ENCODE measurements around the gene PHLDB1. TPM values are rescaled to one million over a fixed set of nuclear protein-coding genes. Genes with fewer than 3 reads are reported as not detected.

PHLDB1 gene
- total RNA-seq, 1 donor from 2014 or later: 179 TPM

GRCh38 chr11:118608360-118609227 is 1.2 kb downstream of the PHLDB1 start:
- FAIRE-seq (no peak), DNase-seq (ENCODE audit: low read depth) (peak; percentile 72)
- Histone ChIP-seq H3K27ac (ENCODE audit: low read depth, low read length) (peak overlapping the region; percentile 93), H3K27me3 (ENCODE audit: insufficient read depth, low read length) (no peaks in the 10 kb centered on the region), H3K9ac (ENCODE audit: low read length) (peak overlapping the region; percentile 97), H3K4me2 (ENCODE audit: low read length) (peak overlapping the region; percentile 94), H3K4me1 (ENCODE audit: insufficient read depth, low read length) (peaks cover 65% of the 10 kb centered on the region), H3K4me3 (ENCODE audit: insufficient read depth, low read depth, low read length) (peak overlapping the region; percentile 77), H4K20me1 (ENCODE audit: insufficient read depth, low read length) (peaks cover 16% of the 10 kb centered on the region), H3K36me3 (ENCODE audit: insufficient read depth, low read length) (no peaks in the 10 kb centered on the region), H3K9me3 (ENCODE audit: insufficient read depth, low read depth, low read length) (no peaks in the 10 kb centered on the region), H2AFZ (ENCODE audit: low read depth, low read length) (peak overlapping the region; percentile 51), H3K79me2 (ENCODE audit: insufficient read depth, low read length) (peaks cover 49% of the 10 kb centered on the region)
- H3K4me1 Mint-ChIP-seq (ENCODE audit: low read depth, unreplicated experiment): peaks cover 55% of the 10 kb centered on the region
- H3K27me3 Mint-ChIP-seq (ENCODE audit: low read depth, unreplicated experiment): no peaks in the 10 kb centered on the region
- H3K36me3 Mint-ChIP-seq (ENCODE audit: low read depth, unreplicated experiment): peaks cover 3% of the 10 kb centered on the region
- TF ChIP-seq EZH2 (IDR thresholded peaks at IDR 0.05; ENCODE audit: insufficient read depth, low read length) (no peak), CTCF (IDR thresholded peaks at IDR 0.05; ENCODE audit: insufficient read depth, low read depth, low read length) (no peak)
- peak overlapping the region; percentile 90 for H3K27ac Mint-ChIP-seq (ENCODE audit: unreplicated experiment)
- peak overlapping the region; percentile 91 for H3K4me3 Mint-ChIP-seq (ENCODE audit: unreplicated experiment)
- H3K9me3 Mint-ChIP-seq (ENCODE audit: unreplicated experiment): no peaks in the 10 kb centered on the region

- Histone ChIP-seq H3K4me3 (ENCODE audit: insufficient read depth, low read depth, low read length) (peak overlapping the region; percentile 77), H2AFZ (ENCODE audit: low read depth, low read length) (peak overlapping the region; percentile 29)
- peak overlapping the region; percentile 90 for H3K27ac Mint-ChIP-seq (ENCODE audit: unreplicated experiment)
Observed at GRCh38 chr11:118609380-118610224, 2.2 kb downstream of the PHLDB1 start.

More at GRCh38 chr11:118609380-118610224, 2.2 kb downstream of the PHLDB1 start:
- Histone ChIP-seq H3K4me1 (ENCODE audit: insufficient read depth, low read length) (peaks cover 63% of the 10 kb centered on the region), H3K27ac (ENCODE audit: low read depth, low read length) (peak overlapping the region; percentile 93), H3K9ac (ENCODE audit: low read length) (peak overlapping the region; percentile 97), H4K20me1 (ENCODE audit: insufficient read depth, low read length) (peaks cover 16% of the 10 kb centered on the region), H3K79me2 (ENCODE audit: insufficient read depth, low read length) (peaks cover 59% of the 10 kb centered on the region), H3K36me3 (ENCODE audit: insufficient read depth, low read length) (peaks cover 2% of the 10 kb centered on the region), H3K27me3 (ENCODE audit: insufficient read depth, low read length) (no peaks in the 10 kb centered on the region), H3K9me3 (ENCODE audit: insufficient read depth, low read depth, low read length) (no peaks in the 10 kb centered on the region), H3K4me2 (ENCODE audit: low read length) (peak overlapping the region; percentile 94)
- peaks cover 3% of the 10 kb centered on the region for H3K36me3 Mint-ChIP-seq (ENCODE audit: low read depth, unreplicated experiment)
- TF ChIP-seq EZH2 (IDR thresholded peaks at IDR 0.05; ENCODE audit: insufficient read depth, low read length): no peak
- no peak for TF ChIP-seq CTCF (IDR thresholded peaks at IDR 0.05; ENCODE audit: insufficient read depth, low read depth, low read length)
- H3K9me3 Mint-ChIP-seq (ENCODE audit: unreplicated experiment): no peaks in the 10 kb centered on the region
- no peaks in the 10 kb centered on the region for H3K27me3 Mint-ChIP-seq (ENCODE audit: low read depth, unreplicated experiment)
- H3K4me1 Mint-ChIP-seq (ENCODE audit: low read depth, unreplicated experiment): peaks cover 54% of the 10 kb centered on the region
- peak overlapping the region; percentile 91 for H3K4me3 Mint-ChIP-seq (ENCODE audit: unreplicated experiment)
- DNase-seq (ENCODE audit: low read depth) (peak; percentile 21), FAIRE-seq (no peak)

All from astrocyte (in vitro differentiated cells and primary cell).